ENCODE results near the gene CLCN2. TPM values are rescaled to one million over a fixed set of nuclear protein-coding genes. Genes with fewer than 3 reads are reported as not detected.

CLCN2 gene
- total and polyA plus RNA-seq, 2 of the 4 experiments (the other 2 are of a cell fraction), result 2.9 to 5.8 TPM

DNA sequence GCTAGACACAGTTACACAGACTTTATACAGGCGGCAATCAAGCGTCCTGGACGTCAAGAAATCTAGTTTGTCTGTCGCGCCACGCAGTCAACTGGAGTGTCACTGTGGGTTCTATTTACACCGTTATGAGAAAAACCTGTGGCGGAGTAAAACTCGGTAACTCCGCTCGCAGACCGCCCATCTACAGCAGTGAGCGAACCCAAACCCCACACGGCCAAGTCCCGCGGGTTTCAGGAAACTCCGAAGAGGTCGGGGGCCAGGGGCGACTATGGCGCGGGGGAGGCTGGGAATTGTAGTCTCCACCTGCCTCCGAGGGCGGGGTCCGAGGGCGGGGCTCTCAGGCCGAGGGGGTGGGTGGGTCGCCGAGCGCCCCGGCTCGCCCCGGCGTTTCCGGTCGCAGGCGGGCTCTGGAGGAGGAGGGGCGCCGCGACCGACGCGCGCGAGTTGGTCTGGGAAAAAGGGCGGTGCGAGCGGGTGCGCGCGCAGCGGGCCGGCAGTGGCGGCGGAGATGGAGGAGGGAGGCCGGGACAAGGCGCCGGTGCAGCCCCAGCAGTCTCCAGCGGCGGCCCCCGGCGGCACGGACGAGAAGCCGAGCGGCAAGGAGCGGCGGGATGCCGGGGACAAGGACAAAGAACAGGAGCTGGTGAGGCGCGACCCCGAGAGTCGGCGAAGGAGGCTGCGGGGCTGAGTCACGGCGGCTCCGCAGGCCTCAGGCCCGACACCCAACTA is 62.5 kb downstream of the CLCN2 start, which contains the start of gene PSMD2:
Gene PSMD2, plus strand, starts transcription at position 483 of the 729 bp plus-strand sequence. Its CDS starts 26 bp downstream, at position 509.
- POLR2A ChIA-PET (ENCODE audit: unreplicated experiment), result no interaction called here
- in situ Hi-C loops (cut with MboI; ENCODE audit: low sequenced_read_pairs), result no loop called here
- WGBS, 2 experiments (ENCODE audit: extremely low coverage in 2 of 2, insufficient read length in 1 of 2), result 1% methylated on average over 16 of the region's 78 CpGs; no CpG with 5 or more reads in 1 of the 2 experiments

More for the DNA sequence above, 62.5 kb downstream of the CLCN2 start, which contains the start of gene PSMD2:
- dilution Hi-C loops (cut with HindIII; ENCODE audit: low sequenced_read_pairs, unreplicated experiment), result no loop called here
- Histone ChIP-seq H4K5ac (ENCODE audit: low read depth, low read length) (peak within 1 kb of the TSS; percentile 94), H3K4me1 (ENCODE audit: control insufficient read depth, insufficient read depth, low read length) (peaks cover 2% of the 10 kb centered on the region; the same call in 1 of the 2 replicates), H3K27me3 (ENCODE audit: control insufficient read depth, insufficient read depth, low read length) (peaks cover 3% of the 10 kb centered on the region; the same call in 1 of the 2 replicates), H2BK120ac (ENCODE audit: low read depth, low read length) (peak within 1 kb of the TSS; percentile 81), H2AK9ac (replicated peaks; ENCODE audit: low read depth, low read length, poor library complexity) (peak within 1 kb of the TSS; percentile 98), H3K9ac (ENCODE audit: low read depth, low read length) (peak within 1 kb of the TSS; percentile 93), H2AFZ (replicated peaks; ENCODE audit: low read length, poor library complexity) (peak within 1 kb of the TSS; percentile 99), H3K14ac (replicated peaks; ENCODE audit: low read depth, low read length) (peak within 1 kb of the TSS; percentile 100), H4K8ac (ENCODE audit: low read depth in 2 of 2, low read length in 2 of 2) (peak within 1 kb of the TSS; percentile 94 to 100), H3K9me1 (ENCODE audit: insufficient read depth, low read length) (no peaks in the 10 kb centered on the region; the same call in 1 of the 2 replicates), H3K4me2 (ENCODE audit: low read depth, low read length) (peak within 1 kb of the TSS; percentile 95), H2BK20ac (ENCODE audit: low read depth, low read length) (0 out of 2 replicates have a peak within 1 kb of the TSS, but pooled peaks have one; percentile 45), H3K23ac (ENCODE audit: low read depth, low read length) (peak within 1 kb of the TSS; percentile 99), H3K56ac (ENCODE audit: extremely low read depth, insufficient read depth, low read length) (peak within 1 kb of the TSS; percentile 92), H4K91ac (ENCODE audit: insufficient read depth, low read depth, low read length) (peak within 1 kb of the TSS; percentile 97), H2BK15ac (ENCODE audit: low read depth, low read length) (peak within 1 kb of the TSS; percentile 12; the same call in 1 of the 3 replicates), H2AK5ac (ENCODE audit: low read depth, low read length) (peak within 1 kb of the TSS; percentile 58), H3K79me1 (ENCODE audit: low read depth in 1 of 2, low read length in 2 of 2) (peaks cover 25 to 44% of the 10 kb centered on the region in 2 experiments), H3K36me3 (ENCODE audit: control insufficient read depth, insufficient read depth, low read length) (peaks cover 28% of the 10 kb centered on the region), H2BK5ac (ENCODE audit: low read depth, low read length, poor library complexity, severe bottlenecking) (peak within 1 kb of the TSS; percentile 85), H3K4me3 (ENCODE audit: insufficient read depth, low read depth, low read length) (peak within 1 kb of the TSS; percentile 96), H4K20me1 (ENCODE audit: insufficient read depth, low read length) (peaks cover 40% of the 10 kb centered on the region), H3K4ac (ENCODE audit: low read depth, low read length) (peak within 1 kb of the TSS; percentile 97), H3K27ac (ENCODE audit: insufficient read depth, low read length) (peak within 1 kb of the TSS; percentile 91), H3K18ac (ENCODE audit: low read depth, low read length) (peak within 1 kb of the TSS; percentile 81), H3K9me3 (ENCODE audit: control insufficient read depth, insufficient read depth, low read length) (no peaks in the 10 kb centered on the region)
- CTCF ChIA-PET, result interaction anchor here (0.9 kb wide), 1 partner anchor 10 kb away, joined by 3 read pairs; no protein-coding TSS in a partner anchor
- no peak for TF ChIP-seq CHD1 (IDR thresholded peaks at IDR 0.05; ENCODE audit: low read depth, low read length)
- TF ChIP-seq, protein P1, sequence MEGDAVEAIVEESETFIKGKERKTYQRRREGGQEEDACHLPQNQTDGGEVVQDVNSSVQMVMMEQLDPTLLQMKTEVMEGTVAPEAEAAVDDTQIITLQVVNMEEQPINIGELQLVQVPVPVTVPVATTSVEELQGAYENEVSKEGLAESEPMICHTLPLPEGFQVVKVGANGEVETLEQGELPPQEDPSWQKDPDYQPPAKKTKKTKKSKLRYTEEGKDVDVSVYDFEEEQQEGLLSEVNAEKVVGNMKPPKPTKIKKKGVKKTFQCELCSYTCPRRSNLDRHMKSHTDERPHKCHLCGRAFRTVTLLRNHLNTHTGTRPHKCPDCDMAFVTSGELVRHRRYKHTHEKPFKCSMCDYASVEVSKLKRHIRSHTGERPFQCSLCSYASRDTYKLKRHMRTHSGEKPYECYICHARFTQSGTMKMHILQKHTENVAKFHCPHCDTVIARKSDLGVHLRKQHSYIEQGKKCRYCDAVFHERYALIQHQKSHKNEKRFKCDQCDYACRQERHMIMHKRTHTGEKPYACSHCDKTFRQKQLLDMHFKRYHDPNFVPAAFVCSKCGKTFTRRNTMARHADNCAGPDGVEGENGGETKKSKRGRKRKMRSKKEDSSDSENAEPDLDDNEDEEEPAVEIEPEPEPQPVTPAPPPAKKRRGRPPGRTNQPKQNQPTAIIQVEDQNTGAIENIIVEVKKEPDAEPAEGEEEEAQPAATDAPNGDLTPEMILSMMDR (conservative IDR thresholded peaks at IDR 0.05; ENCODE audit: low read depth, low read length), result no peak
- peak; percentile 71 for TF ChIP-seq POLR2A (IDR thresholded peaks at IDR 0.05; ENCODE audit: low read depth, low read length)
- TF ChIP-seq MAZ (IDR thresholded peaks at IDR 0.05; ENCODE audit: borderline replicate concordance, low read depth, low read length), result peak; percentile 98
- intact Hi-C loops (cut with micrococcal nuclease), result loop anchor here (1.0 kb wide), 1 partner anchor 15 kb away; the partner anchor contains the start of gene EIF4G1
- ATAC-seq (ENCODE audit: low read depth) (peak; percentile 98), DNase-seq (peak; percentile 93)
- no TSS peak for BruUV-seq (replicated peaks)

All from IMR-90 (cell line).